Inflammatory macrophage treated with lipopolysaccharide for 4 hours (primary cell): ENCODE measurements around the gene ATP5PB.

Source experiments
- DNase-seq: peaks from one replicate; pipeline ENCODE4 v3.0.0-alpha.2; 2020

ATP5PB gene

DNA sequence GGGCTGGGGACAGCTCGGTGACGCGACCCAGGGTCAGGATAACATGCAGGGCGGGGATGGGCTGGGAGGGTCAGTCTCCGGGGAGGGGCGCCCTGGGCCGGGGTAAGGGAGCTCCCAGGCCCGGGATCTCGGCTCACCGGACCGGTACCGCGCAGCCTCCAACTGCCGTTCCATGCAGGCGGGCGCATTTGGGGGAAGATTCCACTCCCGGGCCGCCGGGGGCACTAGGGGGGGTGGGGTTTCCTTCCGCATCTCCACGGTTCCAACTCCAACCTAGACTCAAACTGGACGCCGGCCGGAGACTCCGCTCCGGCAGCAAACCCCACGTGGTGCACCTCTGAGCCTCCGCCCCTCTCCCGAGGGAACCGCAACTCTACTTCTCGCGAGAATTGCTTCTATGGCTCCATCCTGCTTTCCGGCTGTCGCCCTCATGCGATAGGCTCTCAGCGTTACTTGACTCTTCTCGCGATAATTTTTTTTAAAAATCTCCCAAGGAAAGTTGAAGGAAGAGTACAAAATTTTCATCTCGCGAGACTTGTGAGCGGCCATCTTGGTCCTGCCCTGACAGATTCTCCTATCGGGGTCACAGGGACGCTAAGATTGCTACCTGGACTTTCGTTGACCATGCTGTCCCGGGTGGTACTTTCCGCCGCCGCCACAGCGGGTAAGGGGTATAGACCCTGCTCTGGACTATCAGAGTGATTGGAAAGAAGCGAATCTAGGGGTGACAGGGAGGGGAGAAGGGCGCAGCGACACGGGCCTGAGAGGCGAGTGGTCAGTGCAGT, at the start of gene ATP5PB, which contains the start of gene WDR77:
Gene ATP5PB, plus strand, starts transcription at position 547 of the 785 bp plus-strand sequence. Its CDS starts 78 bp downstream, at position 625.
Gene WDR77, minus strand, starts transcription at position 339 of the 785 bp plus-strand sequence. Its CDS starts 87 bp downstream, at position 252.
- DNase-seq, result peak; percentile 100

DNA sequence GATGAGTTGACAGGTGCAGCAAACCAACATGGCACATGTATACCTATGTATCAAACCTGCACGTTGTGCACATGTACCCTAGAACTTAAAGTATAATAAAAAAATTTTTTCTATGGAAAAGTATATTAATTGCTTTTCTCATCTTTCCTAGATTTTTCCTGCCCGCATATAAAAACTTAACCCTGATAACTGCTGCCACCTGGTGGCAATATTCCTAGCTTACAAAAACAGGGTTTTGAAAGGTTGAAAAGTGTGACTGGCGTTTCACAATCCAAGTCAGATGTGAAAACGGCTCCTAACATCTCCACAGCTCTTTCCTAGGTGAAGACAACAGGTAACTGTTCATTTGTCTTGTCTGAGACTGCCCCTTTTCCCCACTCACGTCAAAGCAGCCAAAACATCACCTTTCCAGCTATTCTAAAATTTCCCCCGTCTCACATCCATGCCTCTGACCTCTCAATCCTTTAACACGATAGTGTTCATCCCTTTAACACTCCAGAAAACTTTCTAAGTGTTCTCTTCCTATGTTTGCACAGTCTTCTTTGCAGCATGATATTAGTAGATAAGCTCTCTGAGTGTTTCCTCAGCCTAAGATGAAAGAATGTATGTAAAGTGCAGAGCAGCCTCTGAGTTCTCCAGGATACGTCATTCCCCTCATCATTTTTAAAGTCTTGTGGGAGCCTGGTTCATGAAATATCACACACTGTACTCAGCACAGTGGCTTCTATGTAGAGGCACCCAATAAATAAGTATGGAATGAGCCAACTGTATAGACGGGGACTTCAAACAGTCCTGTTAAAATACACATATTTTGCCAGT, 49.3 kb upstream of the ATP5PB start:
- DNase-seq, result peak; percentile 58

- DNase-seq, result no peak
Observed at GRCh38 chr1:111402083-111402482, 47.2 kb upstream of the ATP5PB start.

GRCh38 chr1:111404588-111404987, 44.7 kb upstream of the ATP5PB start:
- no peak for DNase-seq

DNA sequence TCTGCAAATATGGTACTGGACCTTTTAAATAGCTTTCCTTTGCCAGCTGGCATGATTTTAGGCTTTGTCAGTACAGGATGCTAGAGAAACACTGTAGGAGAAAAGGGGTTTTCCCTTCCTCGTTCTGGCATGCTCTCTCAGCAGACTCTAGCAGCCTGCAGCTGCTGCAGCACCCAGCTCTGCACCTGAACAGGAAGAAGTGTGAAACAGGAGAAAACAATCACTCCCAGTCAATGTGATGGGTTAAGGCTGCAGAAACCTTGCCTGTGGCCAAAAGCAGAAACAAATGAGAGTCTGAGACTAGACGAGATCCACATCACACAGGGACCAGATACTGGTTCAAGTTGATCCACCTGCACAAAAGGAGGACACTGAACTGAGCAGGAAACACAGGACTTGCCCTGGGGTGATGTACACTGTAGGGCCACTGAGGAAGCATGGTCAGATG, 42.9 kb upstream of the ATP5PB start:
- no peak for DNase-seq

DNA sequence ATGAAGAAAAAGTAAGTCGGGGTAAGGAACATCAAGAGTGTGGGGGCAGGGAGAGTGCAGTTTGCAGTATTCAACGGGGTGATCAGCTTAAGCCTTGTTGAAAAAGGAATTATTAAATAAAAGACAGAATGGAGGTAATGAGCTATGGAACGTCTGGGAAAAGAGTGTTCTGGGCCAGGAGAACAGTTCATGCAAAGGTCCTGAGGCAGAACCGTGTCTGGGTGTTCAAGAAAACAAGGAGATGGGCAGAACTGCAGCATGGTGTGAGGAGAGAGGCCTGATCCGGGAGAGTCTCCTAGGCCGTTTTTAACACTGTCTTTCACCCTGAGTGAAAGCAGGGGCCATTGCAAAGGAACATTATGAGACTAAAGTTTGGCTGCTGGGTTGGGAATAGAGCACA, 42.0 kb upstream of the ATP5PB start:
- no peak for DNase-seq

- no peak for DNase-seq
Observed at GRCh38 chr1:111412839-111413238, 36.4 kb upstream of the ATP5PB start.

DNA sequence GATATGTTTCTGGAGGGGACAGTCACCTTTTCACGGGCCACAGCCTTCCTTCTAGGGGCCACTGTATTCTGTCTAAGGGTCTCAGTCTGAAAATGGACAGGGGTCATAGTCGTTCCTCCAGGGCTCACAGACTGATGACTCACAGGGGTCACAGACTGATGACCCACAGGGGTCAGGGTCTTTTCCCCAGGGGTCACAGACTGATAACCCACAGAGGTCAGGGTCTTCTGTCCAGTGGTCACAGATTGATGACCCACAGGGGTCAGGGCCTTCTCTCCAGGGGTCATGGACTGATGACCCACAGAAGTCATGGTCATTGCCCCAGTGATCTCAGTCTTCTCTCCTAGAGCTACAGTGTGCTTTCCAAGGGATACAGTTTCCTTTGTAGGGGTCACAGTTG, 34.5 kb upstream of the ATP5PB start:
- no peak for DNase-seq

- no peak for DNase-seq
Observed at GRCh38 chr1:111415461-111415860, 33.8 kb upstream of the ATP5PB start.

GRCh38 chr1:111417755-111418154, 31.5 kb upstream of the ATP5PB start:
- no peak for DNase-seq

DNA sequence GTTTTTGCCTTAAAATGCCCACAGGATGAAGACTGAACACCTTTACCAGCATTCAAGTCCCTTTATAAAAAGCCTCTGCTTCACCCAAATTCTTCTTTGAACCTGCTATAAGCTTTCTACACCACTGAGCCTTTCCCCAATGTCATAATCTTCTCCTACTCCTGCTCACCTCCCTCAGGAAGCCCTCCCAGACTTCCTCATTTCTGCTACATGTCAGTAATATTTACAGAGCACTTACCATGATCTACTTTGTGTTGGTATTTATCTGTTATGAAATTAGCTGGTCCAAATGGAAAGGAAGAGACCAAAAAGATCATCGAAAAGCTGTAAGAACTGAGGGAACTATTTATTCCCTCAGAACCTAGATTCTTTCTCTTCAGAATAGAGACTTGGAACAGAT, 30.2 kb upstream of the ATP5PB start:
- DNase-seq, result no peak

GRCh38 chr1:111420377-111420776, 28.9 kb upstream of the ATP5PB start:
- DNase-seq, result no peak

DNA sequence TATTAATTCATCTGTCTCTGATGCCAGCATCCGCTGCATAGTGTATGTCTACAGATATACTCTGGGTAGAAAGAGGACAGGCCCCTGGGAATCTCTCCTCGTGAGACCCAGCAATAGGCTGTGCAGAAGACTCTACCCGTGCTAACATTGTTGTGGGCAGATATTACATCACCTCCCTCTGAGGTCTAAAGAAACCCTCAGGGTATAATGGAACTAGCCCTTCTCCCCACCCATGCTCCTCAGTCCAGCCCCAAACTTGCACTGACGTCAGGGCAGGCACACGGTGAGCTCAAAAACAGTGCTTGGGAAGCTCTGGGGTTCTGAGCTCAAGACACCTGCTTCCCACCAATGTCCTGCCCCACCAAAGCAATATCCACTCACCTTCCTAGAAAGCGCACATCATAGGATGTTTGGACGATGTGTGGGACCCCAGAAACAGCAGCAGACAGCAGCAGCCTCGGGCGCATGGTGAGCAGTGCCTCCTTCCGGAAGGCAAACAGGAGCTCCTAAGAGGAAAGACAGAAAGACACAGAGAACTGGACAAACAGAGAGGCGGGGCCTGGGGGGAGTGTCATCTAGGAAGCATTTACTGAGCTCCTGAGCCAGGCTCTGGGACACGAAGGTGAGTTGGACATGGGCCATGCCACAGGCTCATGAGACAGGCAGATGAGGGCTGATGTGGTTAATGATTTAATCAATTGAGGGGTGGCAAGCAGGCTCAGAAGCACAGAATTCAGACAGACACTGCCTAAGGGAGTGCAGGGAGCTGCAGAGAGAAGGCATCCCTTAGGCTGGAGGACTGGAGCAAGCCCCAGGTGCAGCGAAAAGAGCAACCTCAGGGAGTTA, 26.5 kb upstream of the ATP5PB start:
- DNase-seq, result no peak

DNA sequence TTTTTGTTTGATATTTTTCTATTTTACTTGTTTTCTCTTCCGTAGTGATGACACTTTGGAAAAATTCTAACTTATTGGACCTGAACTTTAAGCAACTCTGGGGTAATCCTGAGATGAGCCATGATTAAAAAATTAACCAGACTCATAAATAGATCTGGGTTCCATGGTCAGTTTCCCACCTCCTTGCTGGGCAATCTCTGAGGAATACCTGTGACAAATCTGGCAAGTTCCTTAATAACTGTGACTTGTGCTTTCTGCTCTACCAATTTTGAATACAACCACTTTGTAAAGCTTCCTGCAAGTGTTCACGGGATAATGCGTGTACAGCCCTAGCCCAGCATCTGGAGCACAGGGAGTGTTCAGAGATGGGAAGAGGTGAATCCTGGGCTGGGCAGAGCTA, 25.0 kb upstream of the ATP5PB start:
- no peak for DNase-seq

DNA sequence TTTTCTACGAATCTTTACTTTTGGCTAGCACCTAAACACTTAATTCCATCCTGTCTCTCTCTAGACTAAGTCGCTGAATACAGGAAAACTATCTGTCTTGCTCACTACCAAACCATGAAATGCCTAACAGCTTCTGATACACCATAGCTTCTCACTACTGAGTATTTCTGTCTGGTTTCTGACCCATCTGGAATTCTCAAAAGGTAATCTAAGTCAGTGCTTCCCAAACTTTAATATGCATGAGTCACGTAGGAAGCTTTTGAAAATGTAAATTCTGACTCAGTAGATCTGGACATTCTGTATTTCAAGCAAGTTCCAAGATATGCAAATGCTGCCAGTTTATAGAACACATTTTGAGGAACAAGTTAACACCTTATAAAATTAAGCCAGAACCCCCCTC, 12.5 kb upstream of the ATP5PB start:
- DNase-seq, result no peak

DNA sequence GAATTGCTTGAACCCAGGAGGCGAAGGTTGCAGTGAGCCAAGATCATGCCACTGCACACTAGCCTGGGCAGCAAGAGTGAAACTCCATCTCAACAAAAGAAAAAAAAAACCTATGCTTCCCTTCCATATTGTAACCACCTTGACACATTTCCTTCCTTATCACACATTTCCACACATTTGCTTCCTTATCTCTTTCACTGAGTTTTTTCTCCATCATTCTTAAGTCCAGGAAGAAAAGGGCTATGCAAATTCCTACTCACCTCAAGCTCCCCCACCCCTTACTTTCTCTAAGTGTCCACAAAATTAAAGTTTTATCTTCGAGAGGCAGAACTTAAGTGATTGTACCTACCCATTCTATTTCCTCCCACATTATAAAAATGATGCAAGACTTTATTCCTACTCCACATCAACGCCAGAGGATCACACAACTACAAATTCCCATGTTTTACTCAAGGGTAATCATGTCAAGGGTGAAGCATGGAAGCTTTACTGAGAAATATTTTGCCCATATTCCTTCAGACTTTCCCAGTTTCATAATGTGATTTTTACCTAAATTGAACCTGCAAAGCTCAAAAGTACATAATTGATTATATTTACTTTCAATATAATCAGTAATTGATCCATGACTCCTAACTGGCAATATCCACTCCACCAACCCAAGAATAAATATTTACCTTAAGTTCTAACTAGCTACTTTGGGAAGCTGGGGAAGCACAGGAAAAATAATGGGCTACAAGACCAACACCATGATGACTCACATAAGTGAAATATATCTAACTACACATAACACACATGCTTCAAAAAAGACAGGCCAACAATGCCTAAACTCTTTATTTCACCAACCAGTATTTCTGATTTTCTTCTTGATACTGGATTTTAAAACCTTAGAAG, 9.6 kb upstream of the ATP5PB start:
- no peak for DNase-seq

DNA sequence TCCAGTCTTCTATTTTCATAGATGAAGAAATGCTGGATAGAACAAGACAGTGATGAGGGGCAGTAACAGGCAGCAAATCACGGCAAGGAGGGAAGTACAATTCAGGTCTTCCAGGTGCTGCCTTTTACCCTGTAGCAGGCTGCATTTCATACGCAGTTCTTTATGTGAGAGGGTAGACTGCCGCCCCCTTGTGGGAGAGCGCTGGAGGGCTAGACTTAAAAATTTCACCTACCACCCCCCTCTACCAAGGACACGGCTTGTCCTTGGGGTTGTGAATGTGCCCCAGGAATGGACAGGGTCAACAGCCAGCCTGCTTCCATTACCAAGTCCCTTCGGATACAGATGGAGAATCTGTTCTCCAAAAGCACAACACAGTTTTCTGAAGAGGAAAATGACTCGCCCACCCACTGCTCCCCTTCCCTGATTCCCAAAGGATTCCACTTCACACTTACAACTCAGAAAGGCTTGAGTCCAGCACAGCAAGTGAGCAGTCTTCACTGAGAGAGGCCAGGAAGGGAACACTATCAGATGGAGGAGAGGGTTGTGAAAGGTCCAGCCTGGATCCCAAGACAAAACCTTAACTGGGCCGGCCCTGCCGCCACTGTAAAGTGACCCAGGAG, 7.6 kb upstream of the ATP5PB start:
- peak; percentile 14 for DNase-seq

DNA sequence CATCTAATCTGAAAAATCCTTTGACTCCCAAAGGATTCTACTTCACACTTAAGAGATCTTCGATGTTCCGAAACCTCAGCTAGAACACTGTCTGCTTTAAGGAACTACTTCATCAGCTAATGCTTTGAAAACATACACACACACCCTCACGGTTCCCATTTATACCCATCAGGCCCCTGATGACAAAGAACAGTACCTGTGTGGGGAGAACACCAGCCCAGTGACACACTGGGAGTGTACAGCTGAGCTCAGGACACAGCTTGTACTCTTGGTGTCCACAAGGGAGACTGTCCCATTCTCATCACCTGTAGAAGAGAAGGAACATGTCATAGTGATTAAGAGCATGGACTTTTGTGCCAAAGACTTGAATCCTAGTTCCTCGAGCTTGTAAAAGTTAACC, 6.8 kb upstream of the ATP5PB start:
- DNase-seq, result no peak

DNA sequence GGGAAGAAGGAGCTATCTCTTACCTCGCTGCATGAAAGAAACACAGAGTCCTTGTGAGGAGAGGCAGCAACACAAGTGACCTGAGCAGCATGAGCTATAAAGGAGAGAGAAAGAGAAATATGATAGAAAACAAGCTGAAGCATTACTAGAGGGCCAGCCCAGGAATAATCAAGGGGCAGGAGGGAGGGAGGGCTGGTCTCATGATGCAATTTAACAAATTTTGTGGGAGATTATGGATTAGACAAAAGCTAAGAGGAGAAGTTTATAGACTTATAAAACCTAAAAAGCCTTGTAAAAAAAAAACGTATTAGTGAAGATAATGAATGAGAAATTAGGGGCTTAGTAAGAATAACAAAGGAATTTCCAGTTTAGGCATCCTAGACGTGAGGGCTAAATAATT, 5.2 kb upstream of the ATP5PB start:
- DNase-seq, result no peak

- no peak for DNase-seq
Observed at GRCh38 chr1:111446546-111446945, 2.7 kb upstream of the ATP5PB start.
